Breast epithelium (tissue), 4 donors: ENCODE measurements around the gene FZR1. TPM values are rescaled to one million over a fixed set of nuclear protein-coding genes. Genes with fewer than 3 reads are reported as not detected.
"Not testable (repeated sequence)": the region's sequence is repeated elsewhere in the genome, so short reads cannot be mapped to it uniquely, and the experiment has no call there.

Source experiments
- DNase-seq, 2 donors: peaks; one replicate each; pipeline ENCODE4 v3.0.0-alpha.2; 2019; ENCODE audit warnings: low spot score in 2 of 2
- H3K27ac ChIP-seq, 2 donors: fragments of 200-600 bp; sonication (generic) in 1 of 2; one replicate each; pipeline ENCODE4 v1.5.1; 2016 to 2019; ENCODE audit warnings: mild to moderate bottlenecking in 1 of 2
- H3K27me3 ChIP-seq, 2 donors: fragments of 200-600 bp; sonication (generic) in 1 of 2; one replicate each; pipeline versions ENCODE4 v1.5.1 to v1.6.0; 2017 to 2019; ENCODE audit warnings: control low read depth in 1 of 2, mild to moderate bottlenecking in 1 of 2
- H3K36me3 ChIP-seq: fragments of 200-600 bp; one replicate; pipeline ENCODE4 v1.5.1; 2019
- H3K4me1 ChIP-seq, 2 donors: fragments of 200-600 bp; sonication (generic); one replicate each; pipeline ENCODE4 v1.5.1; 2016 to 2019; ENCODE audit warnings: control low read depth in 1 of 2
- H3K4me3 ChIP-seq, 3 donors: fragments of 200-600 bp; sonication (generic); 1 replicate in 2 of 3; 2 replicates in 1 of 3; pipeline ENCODE4 v1.5.1; 2016 to 2019; ENCODE audit warnings: mild to moderate bottlenecking in 3 of 3, moderate library complexity in 2 of 3
- H3K9me3 ChIP-seq, 2 donors: fragments of 200-600 bp; sonication (generic) in 1 of 2; one replicate each; pipeline ENCODE4 v1.5.1; 2016 to 2019; ENCODE audit warnings: control low read depth in 1 of 2
- CTCF ChIP-seq, 3 donors: fragments of 450-650 bp; IDR thresholded peaks; one replicate each; pipeline ENCODE4 v1.5.1; 2016 to 2017; ENCODE audit warnings: antibody characterized with exemption in 3 of 3, mild to moderate bottlenecking in 3 of 3, moderate library complexity in 3 of 3
- POLR2A ChIP-seq: fragments of 450-650 bp; IDR thresholded peaks from one replicate; pipeline ENCODE4 v1.6.1; 2016; ENCODE audit warnings: antibody characterized with exemption, mild to moderate bottlenecking, moderate library complexity
- POLR2AphosphoS5 ChIP-seq, 3 donors: sonication (generic); formaldehyde crosslinking; IDR thresholded peaks; one replicate each; pipeline ENCODE4 v1.6.1; 2017; ENCODE audit warnings: antibody characterized with exemption in 3 of 3
- intact Hi-C: fragments of 100-400 bp; cut with DNase I; formaldehyde crosslinking; loops from one replicate; pipeline ENCODE4 v1.15.1; 2023; ENCODE audit warnings: low total_unique reads
- total RNA-seq, 3 donors: library from RNA; depleted of rRNA; stranded (reverse); fragments of >200 nt; gene quantifications; one replicate each; pipeline ENCODE4 v1.1.0, GENCODE V29; 2016

The FZR1 gene
- total RNA-seq, 3 donors from 2014 or later = 15.8 to 28.7 (median 26.5) TPM

- Histone ChIP-seq H3K27ac (peak overlapping the region in 1 of 2 donors; percentile 44), H3K9me3 (no peaks in the 10 kb centered on the region), H3K36me3 (no peaks in the 10 kb centered on the region), H3K4me3 (no peak overlapping the region), H3K27me3 (peaks cover 0 to 5% of the 10 kb centered on the region in 2 donors), H3K4me1 (no peaks in the 10 kb centered on the region)
- no peak for DNase-seq
- intact Hi-C loops = no loop called here
- TF ChIP-seq CTCF (IDR thresholded peaks at IDR 0.05) (no peak), POLR2A (no peak), POLR2AphosphoS5 (IDR thresholded peaks at IDR 0.05) (no peak)
These were observed 74.2 kb downstream of the FZR1 start for GRCh38 chr19:3580156-3580934.

- intact Hi-C loops, H3K4me3 ChIP-seq, H3K4me1 ChIP-seq, H3K27me3 ChIP-seq, H3K36me3 ChIP-seq, H3K27ac ChIP-seq, DNase-seq, H3K9me3 ChIP-seq: not testable (repeated sequence)
These were observed 75.7 kb downstream of the FZR1 start for GRCh38 chr19:3581792-3582191.

DNA sequence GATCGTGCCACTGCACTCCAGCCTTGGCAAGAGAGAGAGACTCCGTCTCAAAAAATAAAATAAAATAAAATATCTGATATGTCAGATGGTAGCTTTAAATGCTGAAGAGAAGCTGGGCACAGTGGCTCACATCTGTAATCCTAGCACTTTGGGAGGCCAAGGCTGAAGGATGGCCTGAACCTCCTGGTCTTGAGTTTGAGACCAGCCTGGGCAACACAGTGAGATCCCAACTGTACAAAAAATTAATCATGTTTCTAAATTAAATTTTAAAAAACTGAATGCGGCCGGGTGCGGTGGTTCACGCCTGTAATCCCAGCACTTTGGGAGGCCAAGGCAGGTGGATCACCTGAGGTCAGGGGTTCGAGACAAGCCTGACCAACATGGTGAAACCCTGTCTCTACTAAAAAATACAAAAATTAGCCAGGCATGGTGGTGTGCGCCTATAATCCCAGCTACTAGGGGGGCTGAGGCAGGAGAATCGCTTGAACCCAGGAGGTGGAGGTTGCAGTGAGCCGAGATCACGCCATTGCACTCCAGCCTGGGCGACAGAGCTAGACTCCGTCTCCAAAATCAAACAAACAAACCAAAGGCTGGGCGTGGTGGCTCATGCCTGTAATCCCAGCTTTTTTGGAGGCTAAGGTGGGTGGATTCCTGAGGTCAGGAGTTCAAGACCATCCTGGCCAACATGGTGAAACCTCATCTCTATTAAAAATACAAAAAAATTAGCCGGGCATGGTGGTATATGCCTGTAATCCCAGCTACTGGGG, 78.1 kb downstream of the FZR1 start:
- H3K9me3 ChIP-seq, H3K4me3 ChIP-seq, H3K36me3 ChIP-seq, H3K4me1 ChIP-seq, intact Hi-C loops, H3K27me3 ChIP-seq, DNase-seq, H3K27ac ChIP-seq: not testable (repeated sequence)

GRCh38 chr19:3585301-3586126, 79.4 kb downstream of the FZR1 start, which contains the start of gene GIPC3:
GIPC3 (plus strand) TSS chr19:3585478; CDS start chr19:3585598, 120 bp downstream.
- no peaks in the 10 kb centered on the region for H3K9me3 ChIP-seq
- H3K4me3 ChIP-seq = peak within 1 kb of the TSS; percentile 36 to 67 (median 41)
- no peak for DNase-seq
- intact Hi-C loops = no loop called here
- TF ChIP-seq POLR2AphosphoS5 (IDR thresholded peaks at IDR 0.05) (no peak), POLR2A (no peak), CTCF (IDR thresholded peaks at IDR 0.05) (no peak)
- no peak within 1 kb of the TSS for H3K27ac ChIP-seq
- peaks cover 5 to 9% of the 10 kb centered on the region in 2 donors for H3K27me3 ChIP-seq
- H3K4me1 ChIP-seq = no peaks in the 10 kb centered on the region
- H3K36me3 ChIP-seq = no peaks in the 10 kb centered on the region

- DNase-seq = no peak
- peak overlapping the region; percentile 36 to 67 (median 41) for H3K4me3 ChIP-seq
- no peaks in the 10 kb centered on the region for H3K9me3 ChIP-seq
- TF ChIP-seq POLR2A = no peak
- no peak for TF ChIP-seq POLR2AphosphoS5 (IDR thresholded peaks at IDR 0.05)
- TF ChIP-seq CTCF (IDR thresholded peaks at IDR 0.05) = peak in 2 of 3 donors; percentile 21 to 25
- H3K36me3 ChIP-seq = no peaks in the 10 kb centered on the region
- H3K4me1 ChIP-seq = no peaks in the 10 kb centered on the region
- peaks cover 5 to 9% of the 10 kb centered on the region in 2 donors for H3K27me3 ChIP-seq
- H3K27ac ChIP-seq = no peak overlapping the region
- intact Hi-C loops = no loop called here
These were observed 80.1 kb downstream of the FZR1 start for GRCh38 chr19:3586127-3586626.
